HEK293 (cell line): ENCODE measurements around the gene PIP5K1B.

Experiments used
- CTCF ChIA-PET: fragments of 350-600 bp; formaldehyde crosslinking; extraction: SDS; loops from one replicate; lab custom pipeline; 2021; ENCODE audit warnings: antibody characterized with exemption; lab: Yijun Ruan, JAX
- POLR2A ChIA-PET: fragments of 300-600 bp; formaldehyde crosslinking; extraction: SDS; loops from one replicate; lab custom pipeline; 2020; ENCODE audit warnings: antibody characterized with exemption, inconsistent platforms; lab: Yijun Ruan, JAX
- H3K27ac ChIP-seq: fragments of 200-500 bp; sonication (Bioruptor generic); 2 replicates; pipeline ENCODE4 v1.5.1; 2014; ENCODE audit warnings: low read depth, low read length, control low read depth, inconsistent platforms; ENCODE audit errors: extremely low read depth
- H3K36me3 ChIP-seq, 2 experiments: fragments of 200-500 bp in 1 of 2; sonication (Bioruptor generic) in 1 of 2; 1 replicate in 1 of 2; 2 replicates in 1 of 2; pipeline ENCODE4 v1.5.1; 2014 to 2017; ENCODE audit warnings: inconsistent platforms in 2 of 2, low read length in 2 of 2; ENCODE audit not compliant: control insufficient read depth in 2 of 2, insufficient read depth in 1 of 2
- H3K4me1 ChIP-seq: fragments of 200-500 bp; sonication (Bioruptor generic); 2 replicates; pipeline ENCODE4 v1.5.1; 2014; ENCODE audit warnings: mild to moderate bottlenecking, low read length, inconsistent platforms; ENCODE audit not compliant: control insufficient read depth, insufficient read depth
- H3K4me3 ChIP-seq: 2 replicates; pipeline ENCODE4 v1.5.1; 2011; ENCODE audit warnings: low read depth, mild to moderate bottlenecking, control low read depth, low read length, moderate library complexity
- H3K9me3 ChIP-seq: fragments of 200-500 bp; sonication (Bioruptor generic); 2 replicates; pipeline ENCODE4 v1.5.1; 2014; ENCODE audit warnings: low read depth, low read length, inconsistent platforms; ENCODE audit not compliant: control insufficient read depth, insufficient read depth
- GLI2 ChIP-seq: fragments of 450-650 bp; formaldehyde crosslinking; IDR thresholded peaks from 2 replicates; pipeline ENCODE4; 2017; ENCODE audit warnings: missing biosample characterization, missing genetic modification characterization, low read depth, borderline replicate concordance
- GLI4 ChIP-seq: fragments of 450-650 bp; formaldehyde crosslinking; IDR thresholded peaks from 2 replicates; pipeline ENCODE4 v1.5.1; 2016; ENCODE audit warnings: missing biosample characterization, missing genetic modification characterization
- GLIS1 ChIP-seq: fragments of 450-650 bp; formaldehyde crosslinking; IDR thresholded peaks from 2 replicates; pipeline ENCODE4 v1.5.1; 2016; ENCODE audit warnings: missing biosample characterization, missing genetic modification characterization
- HOXC10 ChIP-seq: sonication (generic); formaldehyde crosslinking; IDR thresholded peaks from 2 replicates; pipeline ENCODE4 v1.8.1; 2023; ENCODE audit warnings: mild to moderate bottlenecking, missing genetic modification reagents
- KLF10 ChIP-seq: fragments of 450-650 bp; IDR thresholded peaks from 2 replicates; pipeline ENCODE4 v1.5.1; 2018; ENCODE audit warnings: missing biosample characterization, mild to moderate bottlenecking, missing genetic modification characterization
- MYNN ChIP-seq: fragments of 450-650 bp; formaldehyde crosslinking; IDR thresholded peaks from 2 replicates; pipeline ENCODE4 v1.5.1; 2016; ENCODE audit warnings: missing biosample characterization, missing genetic modification characterization, borderline replicate concordance
- SP3 ChIP-seq: fragments of 450-650 bp; formaldehyde crosslinking; IDR thresholded peaks from 2 replicates; pipeline ENCODE4 v1.5.1; 2016; ENCODE audit warnings: missing biosample characterization, missing genetic modification characterization
- ZNF155 ChIP-seq: fragments of 450-650 bp; formaldehyde crosslinking; IDR thresholded peaks from 2 replicates; pipeline ENCODE4 v1.5.1; 2016; ENCODE audit warnings: missing biosample characterization, missing genetic modification characterization
- ZNF174 ChIP-seq: fragments of 450-650 bp; formaldehyde crosslinking; IDR thresholded peaks from 2 replicates; pipeline ENCODE4 v1.5.0; 2017; ENCODE audit warnings: missing biosample characterization, mild to moderate bottlenecking, missing genetic modification characterization
- ZNF184 ChIP-seq: fragments of 450-650 bp; IDR thresholded peaks from 2 replicates; pipeline ENCODE4 v1.5.1; 2018; ENCODE audit warnings: missing biosample characterization, mild to moderate bottlenecking, missing genetic modification characterization
- ZNF311 ChIP-seq: fragments of 450-650 bp; formaldehyde crosslinking; IDR thresholded peaks from 2 replicates; pipeline ENCODE4 v1.5.1; 2017; ENCODE audit warnings: missing biosample characterization, missing genetic modification characterization, borderline replicate concordance
- ZNF324 ChIP-seq: fragments of 450-650 bp; formaldehyde crosslinking; IDR thresholded peaks from 2 replicates; pipeline ENCODE4 v1.5.1; 2016; ENCODE audit warnings: missing biosample characterization, missing genetic modification characterization
- ZNF366 ChIP-seq: fragments of 450-650 bp; formaldehyde crosslinking; conservative IDR thresholded peaks from 2 replicates; pipeline ENCODE4 v1.5.1; 2016; ENCODE audit warnings: missing biosample characterization, missing genetic modification characterization
- ZNF48 ChIP-seq: fragments of 450-650 bp; formaldehyde crosslinking; IDR thresholded peaks from 2 replicates; pipeline ENCODE4 v1.5.1; 2016; ENCODE audit warnings: missing biosample characterization, missing genetic modification characterization
- ZNF560 ChIP-seq: fragments of 450-650 bp; formaldehyde crosslinking; IDR thresholded peaks from 2 replicates; pipeline ENCODE4 v1.5.1; 2017; ENCODE audit warnings: missing biosample characterization, missing genetic modification characterization, borderline replicate concordance
- ZNF660 ChIP-seq: fragments of 450-650 bp; IDR thresholded peaks from 2 replicates; pipeline ENCODE4 v1.5.1; 2018; ENCODE audit warnings: missing biosample characterization, mild to moderate bottlenecking, missing genetic modification characterization
- TF ChIP-seq, protein P1 (sequence below): fragments of 450-650 bp; formaldehyde crosslinking; IDR thresholded peaks from 2 replicates; pipeline ENCODE4 v1.5.1; 2016; ENCODE audit warnings: missing biosample characterization, missing genetic modification characterization
- TF ChIP-seq, protein P2 (sequence below): fragments of 450-650 bp; formaldehyde crosslinking; IDR thresholded peaks from 2 replicates; pipeline ENCODE4 v1.5.0; 2017; ENCODE audit warnings: missing biosample characterization, missing genetic modification characterization, borderline replicate concordance
- TF ChIP-seq, protein P3 (sequence below): fragments of 450-650 bp; formaldehyde crosslinking; IDR thresholded peaks from 2 replicates; pipeline ENCODE4 v1.5.1; 2016; ENCODE audit warnings: missing biosample characterization, missing genetic modification characterization

PIP5K1B gene

DNA sequence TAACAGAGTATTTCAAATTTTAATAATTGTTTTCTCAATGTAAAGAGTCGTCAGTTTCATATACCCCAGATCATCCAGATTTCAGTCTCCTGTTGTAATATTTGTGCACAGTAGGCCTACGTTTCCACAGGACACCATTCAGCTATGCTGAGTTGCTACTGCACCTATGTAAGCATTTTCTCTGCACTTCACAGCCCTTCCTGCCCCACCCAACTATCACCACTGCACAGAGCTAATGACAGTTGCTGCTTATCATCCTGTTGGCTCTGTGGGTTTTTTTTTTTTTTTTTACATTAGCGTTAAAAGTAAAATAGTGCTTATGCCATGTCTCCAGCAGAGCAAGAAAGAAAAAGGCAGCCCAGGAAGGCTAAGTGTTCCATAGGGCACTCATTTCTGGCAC is 314.8 kb downstream of the PIP5K1B start:
- TF ChIP-seq, protein P1, sequence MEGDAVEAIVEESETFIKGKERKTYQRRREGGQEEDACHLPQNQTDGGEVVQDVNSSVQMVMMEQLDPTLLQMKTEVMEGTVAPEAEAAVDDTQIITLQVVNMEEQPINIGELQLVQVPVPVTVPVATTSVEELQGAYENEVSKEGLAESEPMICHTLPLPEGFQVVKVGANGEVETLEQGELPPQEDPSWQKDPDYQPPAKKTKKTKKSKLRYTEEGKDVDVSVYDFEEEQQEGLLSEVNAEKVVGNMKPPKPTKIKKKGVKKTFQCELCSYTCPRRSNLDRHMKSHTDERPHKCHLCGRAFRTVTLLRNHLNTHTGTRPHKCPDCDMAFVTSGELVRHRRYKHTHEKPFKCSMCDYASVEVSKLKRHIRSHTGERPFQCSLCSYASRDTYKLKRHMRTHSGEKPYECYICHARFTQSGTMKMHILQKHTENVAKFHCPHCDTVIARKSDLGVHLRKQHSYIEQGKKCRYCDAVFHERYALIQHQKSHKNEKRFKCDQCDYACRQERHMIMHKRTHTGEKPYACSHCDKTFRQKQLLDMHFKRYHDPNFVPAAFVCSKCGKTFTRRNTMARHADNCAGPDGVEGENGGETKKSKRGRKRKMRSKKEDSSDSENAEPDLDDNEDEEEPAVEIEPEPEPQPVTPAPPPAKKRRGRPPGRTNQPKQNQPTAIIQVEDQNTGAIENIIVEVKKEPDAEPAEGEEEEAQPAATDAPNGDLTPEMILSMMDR = no peak
- TF ChIP-seq ZNF311 (tag by site-specific recombination) = no peak
- TF ChIP-seq ZNF174 (tag by site-specific recombination) = no peak
- no peak for TF ChIP-seq ZNF48
- ChIA-PET POLR2A (interaction anchor here (0.7 to 0.8 kb wide), 2 partner anchors 16 to 173 kb away, joined by 3 read pairs; partner anchors contain the start of gene FXN), CTCF (interaction anchor here (0.5 to 2.7 kb wide), 4 partner anchors 8 to 402 kb away, joined by 3 to 11 read pairs (median 6); partner anchors contain the start of gene FXN)
- H3K4me1 ChIP-seq = no peaks in the 10 kb centered on the region
- no peak overlapping the region for H3K4me3 ChIP-seq
- H3K27ac ChIP-seq = no peak overlapping the region
- H3K9me3 ChIP-seq = no peaks in the 10 kb centered on the region
- no peaks in the 10 kb centered on the region for H3K36me3 ChIP-seq

DNA sequence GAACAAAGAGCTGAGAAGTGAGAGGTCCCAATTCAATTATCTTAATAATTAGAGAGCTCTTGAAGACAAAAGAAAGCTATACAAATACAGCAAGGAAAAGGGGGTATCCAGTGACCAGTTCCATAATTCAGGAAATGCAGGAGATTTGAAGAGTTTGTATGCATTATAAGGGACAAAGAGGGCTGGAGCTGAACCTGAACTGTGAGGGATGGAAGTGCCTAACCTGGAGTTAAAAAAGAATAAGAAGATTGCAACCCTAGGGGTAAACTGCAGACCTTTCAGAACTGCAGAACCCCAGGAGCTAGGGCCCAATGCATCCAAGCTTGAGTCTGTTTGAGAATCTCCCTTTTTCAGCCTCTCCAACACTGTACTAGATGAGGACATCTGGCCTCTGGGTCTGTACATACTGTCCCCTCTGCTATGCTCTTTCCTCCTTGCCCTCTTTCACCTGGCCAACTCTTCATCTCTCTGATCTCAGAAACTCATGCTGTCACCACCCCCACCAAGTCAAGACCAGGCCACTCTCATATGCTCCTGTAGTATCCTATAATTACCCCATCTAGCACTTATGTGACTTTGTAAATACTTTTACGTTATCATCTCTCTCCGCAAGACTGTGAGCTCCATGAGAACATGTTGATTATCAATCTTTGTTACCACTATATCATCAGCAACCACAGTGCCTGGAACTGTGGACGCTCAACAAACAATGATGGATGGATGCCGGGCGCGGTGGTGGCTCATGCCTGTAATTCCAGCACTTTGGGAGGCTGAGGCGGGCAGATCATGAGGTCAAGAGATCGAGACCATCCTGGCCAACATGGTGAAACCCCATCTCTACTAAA is 315.5 kb downstream of the PIP5K1B start:
- Histone ChIP-seq H3K4me1 (no peaks in the 10 kb centered on the region), H3K36me3 (no peaks in the 10 kb centered on the region), H3K27ac (no peak overlapping the region), H3K9me3 (no peaks in the 10 kb centered on the region), H3K4me3 (no peak overlapping the region)
- CTCF ChIA-PET = interaction anchor here (1.6 to 2.7 kb wide), 2 partner anchors 15 to 21 kb away, joined by 7 to 11 read pairs; partner anchors contain the start of gene FXN
- POLR2A ChIA-PET = interaction anchor here (0.7 to 0.8 kb wide), 2 partner anchors 15 to 172 kb away, joined by 3 read pairs; partner anchors contain the start of gene FXN
- TF ChIP-seq GLI4 (tag by site-specific recombination) (no peak), ZNF366 (tag by site-specific recombination) (no peak), KLF10 (no peak), ZNF155 (tag by site-specific recombination) (no peak), ZNF660 (tag by site-specific recombination) (no peak), HOXC10 (CRISPR knock-in tag) (no peak), SP3 (tag by site-specific recombination) (no peak), MYNN (tag by site-specific recombination) (no peak), GLIS1 (tag by site-specific recombination) (no peak), ZNF324 (tag by site-specific recombination) (no peak), ZNF184 (tag by site-specific recombination) (no peak), ZNF560 (no peak), GLI2 (tag by site-specific recombination) (no peak)
- TF ChIP-seq, protein P2, sequence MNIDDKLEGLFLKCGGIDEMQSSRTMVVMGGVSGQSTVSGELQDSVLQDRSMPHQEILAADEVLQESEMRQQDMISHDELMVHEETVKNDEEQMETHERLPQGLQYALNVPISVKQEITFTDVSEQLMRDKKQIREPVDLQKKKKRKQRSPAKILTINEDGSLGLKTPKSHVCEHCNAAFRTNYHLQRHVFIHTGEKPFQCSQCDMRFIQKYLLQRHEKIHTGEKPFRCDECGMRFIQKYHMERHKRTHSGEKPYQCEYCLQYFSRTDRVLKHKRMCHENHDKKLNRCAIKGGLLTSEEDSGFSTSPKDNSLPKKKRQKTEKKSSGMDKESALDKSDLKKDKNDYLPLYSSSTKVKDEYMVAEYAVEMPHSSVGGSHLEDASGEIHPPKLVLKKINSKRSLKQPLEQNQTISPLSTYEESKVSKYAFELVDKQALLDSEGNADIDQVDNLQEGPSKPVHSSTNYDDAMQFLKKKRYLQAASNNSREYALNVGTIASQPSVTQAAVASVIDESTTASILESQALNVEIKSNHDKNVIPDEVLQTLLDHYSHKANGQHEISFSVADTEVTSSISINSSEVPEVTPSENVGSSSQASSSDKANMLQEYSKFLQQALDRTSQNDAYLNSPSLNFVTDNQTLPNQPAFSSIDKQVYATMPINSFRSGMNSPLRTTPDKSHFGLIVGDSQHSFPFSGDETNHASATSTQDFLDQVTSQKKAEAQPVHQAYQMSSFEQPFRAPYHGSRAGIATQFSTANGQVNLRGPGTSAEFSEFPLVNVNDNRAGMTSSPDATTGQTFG (tag by site-specific recombination) = no peak
- TF ChIP-seq, protein P3, sequence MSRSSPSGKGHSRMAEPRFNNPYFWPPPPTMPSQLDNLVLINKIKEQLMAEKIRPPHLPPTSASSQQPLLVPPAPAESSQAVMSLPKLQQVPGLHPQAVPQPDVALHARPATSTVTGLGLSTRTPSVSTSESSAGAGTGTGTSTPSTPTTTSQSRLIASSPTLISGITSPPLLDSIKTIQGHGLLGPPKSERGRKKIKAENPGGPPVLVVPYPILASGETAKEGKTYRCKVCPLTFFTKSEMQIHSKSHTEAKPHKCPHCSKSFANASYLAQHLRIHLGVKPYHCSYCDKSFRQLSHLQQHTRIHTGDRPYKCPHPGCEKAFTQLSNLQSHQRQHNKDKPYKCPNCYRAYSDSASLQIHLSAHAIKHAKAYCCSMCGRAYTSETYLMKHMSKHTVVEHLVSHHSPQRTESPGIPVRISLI (tag by site-specific recombination) = no peak
